ENCODE data around the gene GLYATL3.
A peak's percentile ranks its signal among the peaks of the same experiment; 100 is the strongest.
"Not testable (repeated sequence)": the region's sequence is repeated elsewhere in the genome, so short reads cannot be mapped to it uniquely, and the experiment has no call there.

The GLYATL3 gene

GRCh38 chr6:49499623-49500022 is at the start of gene GLYATL3:
GLYATL3 (plus strand) TSS chr6:49499923; CDS start chr6:49511991, 12,068 bp downstream.
- DNase-seq (ENCODE audit: low spot score) = no peak

- no peak for DNase-seq (ENCODE audit: low spot score)
These were observed 46.5 kb upstream of the GLYATL3 start for GRCh38 chr6:49453221-49453620.

- no peak for DNase-seq (ENCODE audit: low spot score)
These were observed 44.7 kb upstream of the GLYATL3 start for GRCh38 chr6:49454787-49455709.

GRCh38 chr6:49457771-49458170 is 42.0 kb upstream of the GLYATL3 start:
- no peak for DNase-seq (ENCODE audit: low spot score)

- DNase-seq (ENCODE audit: low spot score) = no peak
These were observed 37.7 kb upstream of the GLYATL3 start for GRCh38 chr6:49462071-49462470.

- DNase-seq (ENCODE audit: low spot score) = no peak
These were observed 37.2 kb upstream of the GLYATL3 start for GRCh38 chr6:49462599-49462926.

- peak; percentile 94 for DNase-seq (ENCODE audit: low spot score)
These were observed 36.7 kb upstream of the GLYATL3 start, which contains the start of the genes CENPQ and MMUT for GRCh38 chr6:49462927-49463611. CENPQ (plus strand) TSS chr6:49463370; CDS start chr6:49470177, 6,807 bp downstream. MMUT (minus strand) TSS chr6:49463253; CDS start chr6:49459466, 3,787 bp downstream.

GRCh38 chr6:49463612-49463967 is 36.1 kb upstream of the GLYATL3 start:
- DNase-seq (ENCODE audit: low spot score) = no peak

- DNase-seq (ENCODE audit: low spot score) = no peak
These were observed 35.0 kb upstream of the GLYATL3 start for GRCh38 chr6:49464691-49465090.

GRCh38 chr6:49468042-49468441 is 31.7 kb upstream of the GLYATL3 start:
- no peak for DNase-seq (ENCODE audit: low spot score)

- not testable (repeated sequence) for DNase-seq (ENCODE audit: low spot score)
These were observed 23.2 kb upstream of the GLYATL3 start for GRCh38 chr6:49476564-49476963.

- DNase-seq (ENCODE audit: low spot score) = no peak
These were observed 20.3 kb upstream of the GLYATL3 start for GRCh38 chr6:49479308-49479970.

- DNase-seq (ENCODE audit: low spot score) = not testable (repeated sequence)
These were observed 17.9 kb upstream of the GLYATL3 start for GRCh38 chr6:49481846-49482245.

GRCh38 chr6:49483380-49483779 is 16.3 kb upstream of the GLYATL3 start:
- DNase-seq (ENCODE audit: low spot score) = not testable (repeated sequence)

- no peak for DNase-seq (ENCODE audit: low spot score)
These were observed 9.1 kb upstream of the GLYATL3 start for GRCh38 chr6:49490633-49491032.

GRCh38 chr6:49497304-49497703 is 2.4 kb upstream of the GLYATL3 start:
- DNase-seq (ENCODE audit: low spot score) = no peak

- DNase-seq (ENCODE audit: low spot score) = no peak
These were observed 597 bp upstream of the GLYATL3 start for GRCh38 chr6:49499126-49499525.

- DNase-seq (ENCODE audit: low spot score) = no peak
These were observed 4.9 kb downstream of the GLYATL3 start for GRCh38 chr6:49504666-49505065.

- no peak for DNase-seq (ENCODE audit: low spot score)
These were observed 6.9 kb downstream of the GLYATL3 start for GRCh38 chr6:49506569-49507111.

GRCh38 chr6:49509342-49509741 is 9.6 kb downstream of the GLYATL3 start:
- DNase-seq (ENCODE audit: low spot score) = no peak

- DNase-seq (ENCODE audit: low spot score) = no peak
These were observed 13.6 kb downstream of the GLYATL3 start for GRCh38 chr6:49513153-49513989.

All from AG08396 (cell line).